Activated CD8-positive, alpha-beta memory T cell treated with anti-CD3 and anti-CD28 coated beads, Interleukin-2, amount 50 U/mL, for 4 hours (primary cell): Measurements from ENCODE around the gene ROPN1L.
"Not testable (repeated sequence)": the region's sequence is repeated elsewhere in the genome, so short reads cannot be mapped to it uniquely, and the experiment has no call there.

Experiments used
- DNase-seq: peaks from one replicate; pipeline ENCODE4 v3.0.0-alpha.2; 2020

Gene ROPN1L

GRCh38 chr5:10503321-10503720 lies 61.6 kb downstream of the ROPN1L start:
- no peak for DNase-seq

- no peak for DNase-seq
These were observed 62.5 kb downstream of the ROPN1L start for GRCh38 chr5:10503997-10504793.

DNA sequence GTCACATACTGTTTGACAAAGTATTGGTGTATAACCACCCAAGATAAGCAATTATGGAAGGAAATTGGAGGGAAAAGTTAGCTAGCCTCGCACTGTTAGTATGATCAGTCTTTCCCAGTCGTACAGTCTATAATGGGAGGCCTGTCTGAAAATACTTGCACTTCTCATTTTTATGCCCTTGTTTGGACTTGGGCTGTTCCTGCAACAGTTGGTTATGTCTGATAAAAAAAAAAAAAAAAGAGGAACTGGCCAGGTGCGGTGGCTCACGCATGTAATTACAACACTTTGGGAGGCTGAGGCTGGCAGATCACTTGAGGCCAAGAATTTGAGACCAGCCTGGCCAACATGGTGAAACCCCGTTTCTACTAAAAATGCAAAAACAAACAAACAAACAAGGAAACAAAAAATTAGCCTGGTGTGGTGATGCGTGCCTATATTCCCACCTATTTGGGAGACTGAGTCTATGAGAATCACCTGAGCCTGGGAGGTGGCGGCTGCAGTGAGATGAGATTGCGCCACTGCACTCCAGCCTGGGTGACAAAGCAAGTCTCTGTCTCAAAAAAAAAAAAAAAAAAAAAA lies 63.9 kb downstream of the ROPN1L start:
- no peak for DNase-seq

DNA sequence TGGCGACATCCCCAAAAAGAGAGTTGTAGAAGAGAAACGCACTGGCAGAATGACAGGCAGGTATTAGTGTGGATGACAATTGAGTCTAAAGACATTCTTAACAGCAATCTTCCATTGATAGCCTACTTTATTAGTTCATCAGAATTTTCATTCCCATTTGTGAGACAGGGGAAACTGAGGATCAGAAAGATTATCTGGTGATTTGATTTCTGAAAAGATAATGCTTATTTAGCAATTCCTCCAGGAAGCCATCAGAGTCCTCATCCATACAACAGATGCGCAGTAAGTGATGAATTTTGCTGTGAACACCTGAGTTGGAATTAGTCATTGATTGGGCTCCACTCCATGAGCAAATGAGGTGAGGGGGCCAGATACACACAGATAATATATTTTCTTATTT lies 64.9 kb downstream of the ROPN1L start:
- DNase-seq = no peak

DNA sequence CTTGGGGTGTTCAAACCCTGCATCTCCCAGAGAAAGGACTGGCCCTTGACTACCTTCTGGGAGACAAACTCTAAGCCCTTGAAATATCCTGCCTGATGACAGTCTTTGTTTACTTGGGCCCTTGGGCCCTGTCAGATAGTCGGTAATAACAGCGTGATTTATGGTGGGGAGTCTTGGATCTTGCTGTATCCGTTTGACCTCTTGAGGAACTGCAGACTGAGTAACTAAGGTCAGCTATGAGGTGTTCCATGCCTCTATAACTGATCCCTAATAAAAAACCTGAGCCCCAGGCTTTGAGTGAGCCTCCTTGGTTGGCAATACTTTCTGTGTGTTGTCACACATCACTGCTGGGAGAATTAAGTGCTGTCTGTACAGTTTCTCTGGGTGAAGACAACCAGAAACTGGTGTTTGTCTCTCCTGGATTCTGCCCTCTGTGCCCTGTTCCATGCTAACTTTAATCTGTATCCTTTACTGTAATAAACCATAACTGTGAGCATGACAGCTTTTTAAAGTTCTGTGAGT lies 66.0 kb downstream of the ROPN1L start:
- no peak for DNase-seq

DNA sequence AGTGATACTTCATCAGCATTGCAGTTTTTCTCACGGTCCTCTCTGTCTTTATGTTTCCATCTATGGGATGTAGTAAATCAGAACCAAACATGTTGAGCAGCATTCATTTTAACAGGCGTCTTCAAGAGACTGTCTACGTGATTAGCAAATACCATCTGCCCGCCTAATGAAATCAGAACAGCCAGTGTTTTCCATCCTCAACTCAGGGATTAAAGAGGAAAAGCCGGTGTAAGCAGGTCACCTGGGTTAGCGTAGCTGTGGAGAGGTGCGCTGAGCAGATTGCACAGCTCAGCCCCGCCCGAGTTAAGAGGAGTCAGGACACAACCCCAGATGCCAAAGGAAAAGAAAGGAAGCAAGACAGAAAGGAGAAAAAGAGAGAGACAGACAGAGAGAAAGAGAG lies 67.9 kb downstream of the ROPN1L start:
- no peak for DNase-seq

GRCh38 chr5:10511741-10512640 lies 70.3 kb downstream of the ROPN1L start:
- no peak for DNase-seq

DNA sequence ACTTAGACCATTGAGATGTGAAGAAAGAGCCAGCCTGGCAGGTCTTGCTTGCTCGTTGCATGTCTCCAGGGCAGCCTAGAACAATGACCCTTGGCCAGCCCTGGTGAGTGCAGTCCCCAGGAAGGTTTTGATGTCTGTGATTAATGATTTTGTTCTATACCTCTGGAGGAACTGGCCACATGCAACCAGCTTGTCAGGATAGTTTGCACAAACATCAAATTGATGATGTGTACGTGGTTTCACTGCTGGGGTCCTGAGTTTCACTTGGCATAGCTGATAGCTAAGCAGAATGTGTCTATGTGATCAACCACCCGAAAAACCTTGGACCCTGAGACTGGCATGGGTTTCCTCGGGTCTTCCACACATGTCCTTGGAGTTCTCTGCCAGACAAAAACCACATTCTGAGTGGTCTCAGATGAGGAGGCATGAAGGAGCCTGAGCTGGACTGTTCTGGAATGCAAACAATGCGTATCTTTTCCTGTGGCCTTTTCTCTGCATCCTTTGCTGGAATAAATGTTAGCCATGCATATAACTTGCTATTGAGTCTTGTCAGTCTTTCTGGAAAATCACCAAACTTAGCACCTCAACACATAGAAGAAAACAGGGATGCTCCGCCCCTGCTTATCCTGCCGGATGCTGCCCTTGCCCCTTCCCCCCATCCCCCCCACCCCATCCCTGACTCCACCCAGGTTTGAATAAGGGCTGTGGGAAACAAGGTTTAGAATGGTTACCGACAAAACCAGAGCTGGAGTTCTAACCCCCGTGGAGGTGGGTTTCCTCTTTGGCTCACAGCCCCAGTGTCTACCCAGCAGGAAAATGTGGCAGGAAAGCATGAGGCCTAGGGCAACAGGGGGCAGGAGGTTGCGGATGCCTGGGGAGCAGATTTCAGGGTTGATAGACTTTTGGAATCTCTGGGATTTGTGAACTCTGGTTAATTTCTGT lies 72.1 kb downstream of the ROPN1L start:
- DNase-seq = no peak

GRCh38 chr5:10514572-10514971 lies 72.9 kb downstream of the ROPN1L start:
- DNase-seq = not testable (repeated sequence)
